B cell (primary cell): ENCODE data around the gene CPA2.

Source experiments
- CTCF ChIP-seq: fragments of 200-600 bp; IDR thresholded peaks from one replicate; pipeline ENCODE4 v1.8.0; 2022; ENCODE audit warnings: antibody characterized with exemption, mild to moderate bottlenecking
- EZH2 ChIP-seq: IDR thresholded peaks from 2 replicates; pipeline ENCODE4 v1.6.1; 2012; ENCODE audit warnings: borderline replicate concordance, low read depth, mild to moderate bottlenecking, moderate library complexity, low read length; ENCODE audit not compliant: insufficient read depth, poor library complexity, severe bottlenecking

GRCh38 chr7:130334274-130334673 is 67.6 kb downstream of the CPA2 start:
- no peak for TF ChIP-seq CTCF
- TF ChIP-seq EZH2 = no peak
